Lower leg skin (tissue), 4 donors: ENCODE measurements around the gene TUB. TPM values are rescaled to one million over a fixed set of nuclear protein-coding genes. Genes with fewer than 3 reads are reported as not detected.

ENCODE experiments used
- DNase-seq, 2 donors: peaks; one replicate each; pipeline ENCODE4 v3.0.0-alpha.2; 2019; ENCODE audit warnings: low spot score in 2 of 2
- H3K4me3 ChIP-seq: fragments of 200-600 bp; sonication (generic); 2 replicates; pipeline ENCODE4 v1.5.1; 2017; ENCODE audit warnings: mild to moderate bottlenecking, low read depth; ENCODE audit not compliant: poor library complexity, severe bottlenecking
- CTCF ChIP-seq, 3 donors: fragments of 450-650 bp; IDR thresholded peaks; one replicate each; pipeline ENCODE4 v1.5.1; 2016; ENCODE audit warnings: antibody characterized with exemption in 3 of 3, mild to moderate bottlenecking in 3 of 3, moderate library complexity in 2 of 3
- POLR2A ChIP-seq, 2 donors: fragments of 450-650 bp; IDR thresholded peaks; one replicate each; pipeline ENCODE4 v1.6.1; 2016 to 2017; ENCODE audit warnings: antibody characterized with exemption in 2 of 2, mild to moderate bottlenecking in 1 of 2, moderate library complexity in 1 of 2
- WGBS, 2 donors: methylation state at CpG; one replicate each; pipeline ENCODE4 v1.1.5; 2018; 5-methylcytosine and 5-hydroxymethylcytosine counted together
- intact Hi-C: fragments of 100-400 bp; cut with DNase I; formaldehyde crosslinking; loops from one replicate; pipeline ENCODE4 v1.15.0; 2023; ENCODE audit warnings: low total_unique reads
- total RNA-seq, 4 donors: library from RNA; depleted of rRNA; stranded (reverse); fragments of >200 nt; gene quantifications; one replicate each; pipeline ENCODE4 v1.1.0, GENCODE V29; 2016

Gene TUB
- total RNA-seq, 4 donors from 2014 or later: 1.2 to 4.8 (median 2.5) TPM

DNA sequence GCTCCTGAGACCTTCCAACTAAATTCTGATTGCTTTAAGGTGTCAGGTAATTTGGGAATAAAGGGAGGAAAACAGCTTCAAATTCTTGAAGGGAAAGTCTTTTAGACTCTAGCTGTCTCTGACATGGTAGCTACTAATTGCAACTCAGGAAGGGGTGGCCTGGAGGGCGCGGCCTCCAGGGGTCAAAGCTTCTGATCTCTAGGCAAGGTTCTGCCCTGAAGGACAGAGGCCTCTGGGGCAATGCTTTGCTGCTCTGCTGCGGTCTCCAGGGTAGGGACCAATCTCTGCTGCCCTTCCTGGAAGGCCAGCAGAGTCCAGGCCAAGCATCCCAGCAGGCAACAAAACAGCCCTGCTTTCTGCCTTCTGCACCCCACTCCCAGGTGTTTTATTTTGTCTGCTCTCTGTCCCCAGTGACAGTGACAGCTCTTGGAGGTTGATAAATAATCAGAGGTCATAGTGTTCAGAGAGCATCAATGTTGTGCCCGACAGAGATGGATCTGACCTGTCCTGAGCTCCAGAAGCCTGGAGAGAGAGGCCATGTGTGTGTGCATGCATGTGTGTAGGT lies 1.8 kb upstream of the TUB start:
- H3K4me3 ChIP-seq: no peak overlapping the region
- intact Hi-C loops: no loop called here
- WGBS, 2 donors: 93 to 95% methylated on average over 4 of the region's 4 CpGs
- DNase-seq: no peak
- TF ChIP-seq POLR2A (IDR thresholded peaks at IDR 0.05): no peak
- TF ChIP-seq CTCF (IDR thresholded peaks at IDR 0.05): no peak

DNA sequence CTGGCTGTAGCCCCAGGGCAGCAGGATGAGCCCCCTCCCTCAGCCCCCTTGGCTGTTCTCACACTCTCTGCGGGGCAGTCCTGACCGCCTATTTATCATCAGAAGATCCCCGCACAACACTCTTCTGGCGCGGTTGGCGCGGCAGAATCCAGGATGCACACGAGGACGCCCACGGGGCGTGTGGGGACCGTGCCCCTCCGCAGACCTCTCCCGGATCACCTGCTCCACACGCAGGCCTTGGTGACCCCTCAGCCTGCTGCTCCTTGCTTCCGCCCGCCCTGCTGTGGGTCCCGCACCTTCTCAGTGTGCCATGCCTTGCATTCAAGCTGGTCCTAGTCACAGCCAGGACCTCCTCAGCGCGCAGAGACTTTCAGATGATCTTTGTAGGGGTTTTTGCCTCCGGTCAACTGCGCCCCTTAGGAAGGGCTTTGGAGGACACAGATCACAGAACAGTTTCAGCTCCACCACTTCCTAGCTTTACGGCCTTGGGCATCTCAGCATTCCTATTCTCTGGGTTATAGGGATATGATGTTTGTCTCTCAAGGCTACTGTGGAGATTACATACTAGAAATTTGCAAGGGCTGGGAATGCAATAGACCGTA lies 841 bp upstream of the TUB start:
- WGBS, 2 donors: 83% methylated on average over 24 of the region's 24 CpGs
- TF ChIP-seq CTCF (IDR thresholded peaks at IDR 0.05) (no peak), POLR2A (IDR thresholded peaks at IDR 0.05) (no peak)
- no peak overlapping the region for H3K4me3 ChIP-seq
- no peak for DNase-seq
- intact Hi-C loops: no loop called here

DNA sequence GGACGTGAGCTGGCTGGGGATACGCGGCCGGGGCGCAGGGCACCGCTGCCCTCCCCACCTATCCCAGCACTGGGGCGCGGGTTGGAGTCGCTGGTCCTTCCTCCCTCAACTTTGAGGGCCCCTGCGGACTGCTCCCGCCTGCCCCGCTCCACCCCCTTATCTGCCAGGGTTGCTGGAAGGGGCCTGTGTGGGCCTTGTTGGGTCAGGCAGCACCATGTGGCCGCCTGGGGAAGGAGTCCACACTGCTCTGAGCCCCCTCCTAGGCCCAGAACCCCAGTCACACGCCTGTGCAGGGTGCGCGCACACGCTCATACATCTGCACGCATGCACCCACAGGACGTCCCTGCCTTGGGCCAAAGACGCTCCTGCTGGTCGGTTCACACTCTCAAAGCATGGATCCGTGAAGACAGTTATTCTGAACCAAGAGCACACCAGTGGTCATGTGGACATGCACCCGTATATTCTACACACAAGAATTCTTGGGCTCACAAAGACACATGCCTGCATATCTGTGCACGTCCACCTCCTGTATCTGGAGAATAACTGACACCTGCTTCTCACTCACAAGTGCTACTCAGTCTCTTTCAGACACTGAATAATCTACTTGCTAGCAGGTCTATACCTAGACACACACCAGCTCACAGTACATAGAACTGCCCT lies 710 bp downstream of the TUB start:
- H3K4me3 ChIP-seq: peak overlapping the region; percentile 6
- intact Hi-C loops: no loop called here
- WGBS, 2 donors: 24 to 26% methylated on average over 15 to 22 of the region's 24 CpGs
- no peak for DNase-seq
- TF ChIP-seq POLR2A (IDR thresholded peaks at IDR 0.05): no peak
- no peak for TF ChIP-seq CTCF (IDR thresholded peaks at IDR 0.05)

GRCh38 chr11:8082391-8083087 lies 1.5 kb downstream of the TUB start:
- DNase-seq: no peak
- WGBS, 2 donors: 66 to 74% methylated on average over 10 to 13 of the region's 15 CpGs
- intact Hi-C loops: no loop called here
- H3K4me3 ChIP-seq: no peak overlapping the region
- TF ChIP-seq POLR2A (IDR thresholded peaks at IDR 0.05) (no peak), CTCF (IDR thresholded peaks at IDR 0.05) (no peak)

- WGBS, 2 donors: 71 to 72% methylated on average over 9 of the region's 9 CpGs
- TF ChIP-seq POLR2A (IDR thresholded peaks at IDR 0.05) (no peak), CTCF (IDR thresholded peaks at IDR 0.05) (no peak)
- intact Hi-C loops: no loop called here
- DNase-seq: no peak
- no peak overlapping the region for H3K4me3 ChIP-seq
These were observed 2.0 kb downstream of the TUB start for GRCh38 chr11:8083088-8083395.
